ENCODE results near the gene MRPS7. TPM values are rescaled to one million over a fixed set of nuclear protein-coding genes. Genes with fewer than 3 reads are reported as not detected.

The MRPS7 gene
- polyA plus RNA-seq, 2 of the 4 experiments (the other 2 are of a cell fraction) = 144 to 163 TPM

GRCh38 chr17:75250009-75250471 is 11.6 kb upstream of the MRPS7 start:
- Histone ChIP-seq H3K4me1 (no peaks in the 10 kb centered on the region), H3K4me3 (no peak overlapping the region), H3K4me2 (no peak overlapping the region), H3K9me3 (no peaks in the 10 kb centered on the region), H3K27ac (no peak overlapping the region)
- POLR2A ChIA-PET = interaction anchor here (1.1 kb wide), 1 partner anchor 12 kb away, joined by 4 read pairs; the partner anchor contains the start of genes GGA3 and MRPS7
- TF ChIP-seq ELK1 (IDR thresholded peaks at IDR 0.05; ENCODE audit: low read depth, low read length) (no peak), EHF (CRISPR knock-in tag; IDR thresholded peaks at IDR 0.05) (no peak), CBX2 (IDR thresholded peaks at IDR 0.05; ENCODE audit: borderline replicate concordance, low read depth) (no peak), TFCP2L1 (CRISPR knock-in tag; IDR thresholded peaks at IDR 0.05) (no peak), MAZ (IDR thresholded peaks at IDR 0.05; ENCODE audit: borderline replicate concordance, low read depth, low read length) (no peak), ZNF302 (CRISPR knock-in tag; IDR thresholded peaks at IDR 0.05) (no peak), CEBPB (IDR thresholded peaks at IDR 0.05) (no peak), RFX5 (IDR thresholded peaks at IDR 0.05) (no peak), KDM1A (IDR thresholded peaks at IDR 0.05; ENCODE audit: low read depth) (no peak), ZSCAN20 (CRISPR knock-in tag; IDR thresholded peaks at IDR 0.05) (no peak), HOXB5 (CRISPR knock-in tag; IDR thresholded peaks at IDR 0.05) (no peak), GATA3 (IDR thresholded peaks at IDR 0.05; ENCODE audit: borderline replicate concordance) (no peak), MAFK (IDR thresholded peaks at IDR 0.05; ENCODE audit: partially characterized antibody) (no peak), POLR2A (IDR thresholded peaks at IDR 0.05; ENCODE audit: low read length) (no peak)
- TF ChIP-seq, protein P1, sequence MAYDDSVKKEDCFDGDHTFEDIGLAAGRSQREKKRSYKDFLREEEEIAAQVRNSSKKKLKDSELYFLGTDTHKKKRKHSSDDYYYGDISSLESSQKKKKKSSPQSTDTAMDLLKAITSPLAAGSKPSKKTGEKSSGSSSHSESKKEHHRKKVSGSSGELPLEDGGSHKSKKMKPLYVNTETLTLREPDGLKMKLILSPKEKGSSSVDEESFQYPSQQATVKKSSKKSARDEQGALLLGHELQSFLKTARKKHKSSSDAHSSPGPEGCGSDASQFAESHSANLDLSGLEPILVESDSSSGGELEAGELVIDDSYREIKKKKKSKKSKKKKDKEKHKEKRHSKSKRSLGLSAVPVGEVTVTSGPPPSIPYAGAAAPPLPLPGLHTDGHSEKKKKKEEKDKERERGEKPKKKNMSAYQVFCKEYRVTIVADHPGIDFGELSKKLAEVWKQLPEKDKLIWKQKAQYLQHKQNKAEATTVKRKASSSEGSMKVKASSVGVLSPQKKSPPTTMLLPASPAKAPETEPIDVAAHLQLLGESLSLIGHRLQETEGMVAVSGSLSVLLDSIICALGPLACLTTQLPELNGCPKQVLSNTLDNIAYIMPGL (CRISPR knock-in tag; IDR thresholded peaks at IDR 0.05; ENCODE audit: borderline replicate concordance) = no peak
- TF ChIP-seq, protein P2, sequence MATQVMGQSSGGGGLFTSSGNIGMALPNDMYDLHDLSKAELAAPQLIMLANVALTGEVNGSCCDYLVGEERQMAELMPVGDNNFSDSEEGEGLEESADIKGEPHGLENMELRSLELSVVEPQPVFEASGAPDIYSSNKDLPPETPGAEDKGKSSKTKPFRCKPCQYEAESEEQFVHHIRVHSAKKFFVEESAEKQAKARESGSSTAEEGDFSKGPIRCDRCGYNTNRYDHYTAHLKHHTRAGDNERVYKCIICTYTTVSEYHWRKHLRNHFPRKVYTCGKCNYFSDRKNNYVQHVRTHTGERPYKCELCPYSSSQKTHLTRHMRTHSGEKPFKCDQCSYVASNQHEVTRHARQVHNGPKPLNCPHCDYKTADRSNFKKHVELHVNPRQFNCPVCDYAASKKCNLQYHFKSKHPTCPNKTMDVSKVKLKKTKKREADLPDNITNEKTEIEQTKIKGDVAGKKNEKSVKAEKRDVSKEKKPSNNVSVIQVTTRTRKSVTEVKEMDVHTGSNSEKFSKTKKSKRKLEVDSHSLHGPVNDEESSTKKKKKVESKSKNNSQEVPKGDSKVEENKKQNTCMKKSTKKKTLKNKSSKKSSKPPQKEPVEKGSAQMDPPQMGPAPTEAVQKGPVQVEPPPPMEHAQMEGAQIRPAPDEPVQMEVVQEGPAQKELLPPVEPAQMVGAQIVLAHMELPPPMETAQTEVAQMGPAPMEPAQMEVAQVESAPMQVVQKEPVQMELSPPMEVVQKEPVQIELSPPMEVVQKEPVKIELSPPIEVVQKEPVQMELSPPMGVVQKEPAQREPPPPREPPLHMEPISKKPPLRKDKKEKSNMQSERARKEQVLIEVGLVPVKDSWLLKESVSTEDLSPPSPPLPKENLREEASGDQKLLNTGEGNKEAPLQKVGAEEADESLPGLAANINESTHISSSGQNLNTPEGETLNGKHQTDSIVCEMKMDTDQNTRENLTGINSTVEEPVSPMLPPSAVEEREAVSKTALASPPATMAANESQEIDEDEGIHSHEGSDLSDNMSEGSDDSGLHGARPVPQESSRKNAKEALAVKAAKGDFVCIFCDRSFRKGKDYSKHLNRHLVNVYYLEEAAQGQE (IDR thresholded peaks at IDR 0.05) = no peak
- FAIRE-seq (no peak), DNase-seq (ENCODE audit: low read depth in 1 of 2, low spot score in 1 of 2) (no peak), ATAC-seq (no peak; a peak in 1 of 6 replicates)
- 89% methylated on average over 11 of the region's 11 CpGs for WGBS (ENCODE audit: missing lambda C conversion rate)
- CTCF ChIA-PET = interaction anchor here (0.9 to 7.3 kb wide), 10 partner anchors 10 to 385 kb away, joined by 3 to 112 read pairs (median 4); partner anchors contain the start of genes GGA3, MIF4GD and MRPS7

GRCh38 chr17:75252039-75252816 is 9.5 kb upstream of the MRPS7 start:
- no peak for TF ChIP-seq HDAC2 (IDR thresholded peaks at IDR 0.05)
- TF ChIP-seq, protein P2 (IDR thresholded peaks at IDR 0.05) = no peak
- no peak for TF ChIP-seq CBX2 (IDR thresholded peaks at IDR 0.05; ENCODE audit: borderline replicate concordance, low read depth)
- no peak for TF ChIP-seq CEBPB (IDR thresholded peaks at IDR 0.05)
- no peak for TF ChIP-seq MAFK (IDR thresholded peaks at IDR 0.05; ENCODE audit: partially characterized antibody)
- no peak for TF ChIP-seq EHMT2 (IDR thresholded peaks at IDR 0.05; ENCODE audit: low read depth)
- no peak for TF ChIP-seq ZNF302 (CRISPR knock-in tag; IDR thresholded peaks at IDR 0.05)
- TF ChIP-seq, protein P3, sequence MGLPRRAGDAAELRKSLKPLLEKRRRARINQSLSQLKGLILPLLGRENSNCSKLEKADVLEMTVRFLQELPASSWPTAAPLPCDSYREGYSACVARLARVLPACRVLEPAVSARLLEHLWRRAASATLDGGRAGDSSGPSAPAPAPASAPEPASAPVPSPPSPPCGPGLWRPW (IDR thresholded peaks at IDR 0.05) = no peak
- TF ChIP-seq SMC3 (IDR thresholded peaks at IDR 0.05) = no peak
- TF ChIP-seq CHD4 (IDR thresholded peaks at IDR 0.05; ENCODE audit: borderline replicate concordance) = no peak
- TF ChIP-seq ZSCAN20 (CRISPR knock-in tag; IDR thresholded peaks at IDR 0.05) = no peak
- no peak for TF ChIP-seq HOXA7 (CRISPR knock-in tag; IDR thresholded peaks at IDR 0.05)
- no peak for TF ChIP-seq PBX3 (IDR thresholded peaks at IDR 0.05)
- CTCF ChIA-PET = interaction anchor here (2.8 to 7.3 kb wide), 2 partner anchors 14 to 18 kb away, joined by 10 to 112 read pairs; partner anchors contain the start of gene MIF4GD
- Histone ChIP-seq H3K4me2 (no peak overlapping the region), H3K27ac (no peak overlapping the region), H3K9me3 (no peaks in the 10 kb centered on the region), H3K4me3 (no peak overlapping the region), H3K4me1 (no peaks in the 10 kb centered on the region)
- 91% methylated on average over 8 of the region's 8 CpGs for WGBS (ENCODE audit: missing lambda C conversion rate)
- POLR2A ChIA-PET = interaction anchor here (1.0 kb wide), 1 partner anchor 9 kb away, joined by 4 read pairs; the partner anchor contains the start of genes GGA3 and MRPS7
- ATAC-seq = no peak; a peak in 2 of 6 replicates
- no peak for DNase-seq (ENCODE audit: low read depth in 1 of 2, low spot score in 1 of 2)
- FAIRE-seq = no peak
